ENCODE data around the gene ZBTB3.

- TF ChIP-seq CTCF (conservative IDR thresholded peaks at IDR 0.05; ENCODE audit: low read depth, low read length), result no peak
- TF ChIP-seq EZH2 (IDR thresholded peaks at IDR 0.05; ENCODE audit: borderline replicate concordance, low read depth, low read length, poor library complexity, severe bottlenecking), result no peak
These were observed 41.6 kb downstream of the ZBTB3 start for GRCh38 chr11:62712276-62712812.

Data from A673 (cell line).